WI38 (cell line): Measurements from ENCODE around the gene RSL1D1.

Experiments used
- H3K4me3 ChIP-seq: 2 replicates; pipeline ENCODE4 v1.5.1; 2011; ENCODE audit warnings: low read depth, mild to moderate bottlenecking, control low read depth, low read length
- TF ChIP-seq, protein P1 (sequence below): IDR thresholded peaks from 2 replicates; pipeline ENCODE4 v1.5.1; 2012; ENCODE audit warnings: low read depth, mild to moderate bottlenecking, control low read depth, low read length

The RSL1D1 gene

GRCh38 chr16:11851294-11852091 is at the start of gene RSL1D1:
TSS of gene RSL1D1 (minus strand) at chr16:11851542. CDS start at chr16:11851512, 30 bp downstream.
- TF ChIP-seq, protein P1, sequence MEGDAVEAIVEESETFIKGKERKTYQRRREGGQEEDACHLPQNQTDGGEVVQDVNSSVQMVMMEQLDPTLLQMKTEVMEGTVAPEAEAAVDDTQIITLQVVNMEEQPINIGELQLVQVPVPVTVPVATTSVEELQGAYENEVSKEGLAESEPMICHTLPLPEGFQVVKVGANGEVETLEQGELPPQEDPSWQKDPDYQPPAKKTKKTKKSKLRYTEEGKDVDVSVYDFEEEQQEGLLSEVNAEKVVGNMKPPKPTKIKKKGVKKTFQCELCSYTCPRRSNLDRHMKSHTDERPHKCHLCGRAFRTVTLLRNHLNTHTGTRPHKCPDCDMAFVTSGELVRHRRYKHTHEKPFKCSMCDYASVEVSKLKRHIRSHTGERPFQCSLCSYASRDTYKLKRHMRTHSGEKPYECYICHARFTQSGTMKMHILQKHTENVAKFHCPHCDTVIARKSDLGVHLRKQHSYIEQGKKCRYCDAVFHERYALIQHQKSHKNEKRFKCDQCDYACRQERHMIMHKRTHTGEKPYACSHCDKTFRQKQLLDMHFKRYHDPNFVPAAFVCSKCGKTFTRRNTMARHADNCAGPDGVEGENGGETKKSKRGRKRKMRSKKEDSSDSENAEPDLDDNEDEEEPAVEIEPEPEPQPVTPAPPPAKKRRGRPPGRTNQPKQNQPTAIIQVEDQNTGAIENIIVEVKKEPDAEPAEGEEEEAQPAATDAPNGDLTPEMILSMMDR, result no peak
- peak within 1 kb of the TSS; percentile 96 for H3K4me3 ChIP-seq

DNA sequence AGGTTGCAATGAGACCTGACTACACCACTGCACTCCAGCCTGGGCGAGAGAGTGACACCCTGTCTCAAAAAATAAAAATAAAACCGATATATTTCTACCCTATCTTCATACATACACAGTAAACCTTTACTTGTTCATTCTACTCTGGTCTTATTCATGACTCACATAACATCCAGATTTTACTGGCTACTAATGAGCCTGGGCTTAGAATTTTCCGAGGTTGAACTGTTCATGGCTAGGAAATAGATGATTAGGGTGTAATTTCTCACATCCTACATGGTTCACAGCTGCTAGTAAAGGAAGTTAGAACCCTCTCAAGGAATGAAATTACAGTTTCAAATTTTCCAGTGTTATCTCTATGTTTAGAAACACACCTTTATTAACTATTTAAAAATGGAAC is 49.7 kb upstream of the RSL1D1 start:
- TF ChIP-seq, protein P1, result no peak
- H3K4me3 ChIP-seq, result no peak overlapping the region

DNA sequence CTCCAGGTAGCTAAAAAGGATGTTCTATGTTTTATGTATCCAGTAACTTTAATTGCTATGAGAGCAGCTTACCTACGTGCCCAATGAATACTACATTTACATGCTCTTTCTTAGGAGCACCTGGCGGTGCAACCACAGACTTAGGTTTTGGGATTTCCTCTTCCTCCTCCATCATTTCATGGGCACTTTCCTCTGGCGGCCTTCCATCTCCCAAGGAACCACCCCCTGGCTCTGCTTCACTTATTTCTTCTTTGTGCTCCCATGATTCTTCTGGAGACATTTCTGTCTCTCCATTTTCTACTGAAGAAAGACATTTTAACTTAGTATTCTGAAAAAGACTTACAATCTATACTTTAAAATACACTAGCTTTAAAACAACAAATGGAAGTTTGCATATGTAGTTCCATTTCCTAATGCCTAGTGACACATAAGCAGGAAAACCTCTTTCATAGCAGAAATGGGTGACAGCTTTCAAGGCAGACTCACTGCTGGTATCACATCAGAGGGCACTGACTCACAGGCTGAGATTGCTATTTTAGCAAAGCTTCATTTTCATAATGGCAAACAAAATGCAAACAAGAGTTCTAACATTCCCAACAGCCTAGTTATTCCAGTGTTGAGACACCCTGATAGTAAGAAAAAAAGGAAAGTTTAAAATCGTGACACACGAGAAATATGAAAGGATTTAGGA is 45.3 kb upstream of the RSL1D1 start:
- H3K4me3 ChIP-seq, result no peak overlapping the region
- TF ChIP-seq, protein P1, result no peak

DNA sequence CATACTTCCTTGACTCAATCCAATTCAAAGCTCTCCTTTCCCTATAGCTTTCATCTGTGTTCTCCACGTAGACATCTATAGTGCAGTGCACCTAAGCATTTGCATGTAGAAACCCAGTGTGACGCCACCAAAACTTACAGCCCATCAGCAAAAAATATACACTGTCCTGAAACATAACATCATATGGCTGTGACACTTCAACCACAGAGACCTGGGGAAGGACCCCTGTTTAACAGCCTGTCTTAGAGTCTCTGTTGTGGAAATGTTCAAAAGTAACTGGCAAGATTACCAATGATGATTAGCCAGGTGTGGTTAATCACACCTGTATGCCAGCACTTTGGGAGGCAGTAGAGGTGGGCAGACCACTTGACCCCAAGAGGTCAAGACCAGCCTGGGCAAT is 42.2 kb upstream of the RSL1D1 start:
- no peak overlapping the region for H3K4me3 ChIP-seq
- TF ChIP-seq, protein P1, result no peak

DNA sequence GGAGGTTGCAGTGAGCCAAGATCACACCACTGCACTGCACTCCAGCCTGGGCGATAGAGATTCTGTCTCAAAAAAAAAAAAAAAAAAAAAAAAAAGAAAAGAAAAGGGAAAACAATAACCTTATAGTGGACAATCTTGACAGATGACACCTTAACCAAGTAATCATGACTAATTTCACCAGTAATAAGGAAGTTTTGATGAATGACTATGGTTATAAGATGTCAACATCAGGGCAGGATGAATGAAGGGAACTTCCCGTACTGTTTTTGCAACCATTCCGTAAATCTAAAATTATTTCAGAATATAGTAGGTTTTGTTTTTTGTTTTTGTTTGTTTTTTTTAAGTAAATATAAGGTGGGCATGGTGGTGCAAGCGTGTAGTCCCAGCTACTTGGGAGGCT is 41.4 kb upstream of the RSL1D1 start:
- TF ChIP-seq, protein P1, result no peak
- no peak overlapping the region for H3K4me3 ChIP-seq

GRCh38 chr16:11890231-11890965 is 39.1 kb upstream of the RSL1D1 start:
- H3K4me3 ChIP-seq, result no peak overlapping the region
- TF ChIP-seq, protein P1, result no peak

GRCh38 chr16:11886881-11887280 is 35.5 kb upstream of the RSL1D1 start:
- TF ChIP-seq, protein P1, result no peak

More at GRCh38 chr16:11886881-11887280, 35.5 kb upstream of the RSL1D1 start:
- H3K4me3 ChIP-seq, result no peak overlapping the region
